ENCODE data around the gene ALG2.

ALG2 gene

DNA sequence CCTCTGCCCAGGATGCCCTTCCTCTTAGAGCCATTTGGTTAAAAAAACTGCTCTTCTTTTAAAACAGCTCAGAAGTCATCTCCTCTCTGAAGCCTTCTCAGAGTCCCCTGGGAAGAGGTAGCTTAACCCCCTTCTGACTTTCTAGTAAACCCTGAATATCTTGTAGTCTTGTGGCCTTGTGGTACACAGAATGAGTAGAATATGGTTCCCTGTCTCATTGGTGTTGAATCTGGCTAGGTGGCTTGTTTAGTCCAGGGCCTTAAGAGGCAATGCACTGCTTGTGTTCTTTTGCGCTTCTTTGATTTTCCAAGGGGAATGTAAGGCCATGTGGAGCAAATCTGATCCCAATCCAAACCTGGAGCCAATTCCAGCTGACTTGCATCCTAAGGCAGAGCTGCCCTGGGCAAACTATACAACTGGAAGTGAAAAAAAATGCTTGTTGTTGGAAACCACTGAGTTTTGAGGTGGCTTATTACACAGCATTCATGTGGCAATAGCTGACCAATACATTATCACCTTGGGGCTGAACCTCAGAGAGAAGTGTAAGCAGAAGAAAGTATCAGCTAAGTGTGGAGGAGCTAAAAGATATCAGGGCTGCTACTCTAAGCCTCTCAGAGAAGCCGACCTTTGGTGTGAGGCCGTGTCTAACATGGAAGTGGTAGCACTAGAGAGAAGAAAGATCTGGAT is 31.0 kb downstream of the ALG2 start:
- DNase-seq, result no peak

- DNase-seq, result no peak
Observed at GRCh38 chr9:99189887-99190596, 31.7 kb downstream of the ALG2 start.

GRCh38 chr9:99189186-99189585 is 32.6 kb downstream of the ALG2 start:
- DNase-seq, result no peak

DNA sequence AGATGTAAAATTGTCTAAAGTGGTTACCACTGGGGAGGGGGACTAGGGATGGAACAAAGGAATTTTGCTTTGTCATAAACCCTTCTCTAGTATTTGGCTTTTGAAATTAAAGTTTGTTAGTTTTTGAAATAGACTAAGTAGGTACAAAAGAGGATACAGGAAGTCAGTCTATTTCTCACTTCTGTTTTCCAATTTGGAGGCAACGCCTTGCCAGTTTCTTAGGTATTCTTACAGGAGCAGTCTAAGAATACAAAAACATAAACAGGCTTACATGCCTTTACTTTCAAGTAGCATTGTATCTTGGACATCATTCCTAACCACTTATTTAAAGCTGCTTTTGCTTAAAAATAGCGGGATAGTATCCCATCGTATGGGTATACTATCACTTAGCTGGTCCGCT is 34.4 kb downstream of the ALG2 start:
- no peak for DNase-seq

GRCh38 chr9:99185934-99186333 is 35.8 kb downstream of the ALG2 start:
- no peak for DNase-seq

- no peak for DNase-seq
Observed at GRCh38 chr9:99185348-99185632, 36.5 kb downstream of the ALG2 start.

DNA sequence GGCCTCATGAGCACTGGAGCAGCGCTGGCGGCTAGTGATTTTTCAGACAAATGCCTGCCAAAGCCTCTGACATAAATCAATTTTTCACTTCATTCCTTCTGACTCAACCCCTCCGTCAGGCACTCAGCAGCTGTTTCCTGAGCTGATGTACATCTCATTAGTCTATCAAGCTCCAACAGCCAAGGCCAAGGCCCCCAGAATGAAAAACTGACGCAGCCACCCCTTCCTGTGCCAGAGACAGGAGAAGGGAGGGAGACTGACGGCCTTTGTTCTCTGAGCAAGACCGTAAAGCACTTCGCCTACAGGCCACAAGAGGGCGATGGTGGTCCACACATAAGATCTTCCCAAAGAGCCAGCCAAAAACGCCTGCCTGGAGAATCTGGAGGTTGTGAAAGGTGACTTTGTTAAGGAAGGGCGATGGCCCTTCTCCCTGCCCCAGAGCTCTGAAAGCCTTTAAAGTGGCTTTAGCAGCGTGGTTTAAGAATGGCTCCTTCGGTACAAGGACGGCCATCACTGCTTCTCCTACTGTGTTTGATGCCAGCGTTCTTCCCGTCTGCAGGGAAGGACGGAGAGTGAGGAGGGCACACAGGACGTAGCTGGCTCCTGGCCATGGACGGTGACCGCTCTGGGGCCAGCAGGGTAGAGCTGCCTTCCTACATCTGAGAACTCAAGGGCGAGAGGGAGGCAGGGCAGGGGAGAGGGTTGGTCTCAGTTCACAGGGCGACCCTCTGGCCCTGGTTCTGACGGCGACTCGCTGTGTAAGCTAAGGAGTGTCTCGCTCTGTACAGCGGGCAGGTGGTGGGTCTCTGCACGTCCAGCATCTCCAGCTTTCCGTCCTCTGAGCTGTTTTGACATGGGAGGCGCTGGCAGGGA is 37.0 kb downstream of the ALG2 start:
- DNase-seq, result peak; percentile 78

GRCh38 chr9:99184110-99184474 is 37.6 kb downstream of the ALG2 start:
- DNase-seq, result no peak

DNA sequence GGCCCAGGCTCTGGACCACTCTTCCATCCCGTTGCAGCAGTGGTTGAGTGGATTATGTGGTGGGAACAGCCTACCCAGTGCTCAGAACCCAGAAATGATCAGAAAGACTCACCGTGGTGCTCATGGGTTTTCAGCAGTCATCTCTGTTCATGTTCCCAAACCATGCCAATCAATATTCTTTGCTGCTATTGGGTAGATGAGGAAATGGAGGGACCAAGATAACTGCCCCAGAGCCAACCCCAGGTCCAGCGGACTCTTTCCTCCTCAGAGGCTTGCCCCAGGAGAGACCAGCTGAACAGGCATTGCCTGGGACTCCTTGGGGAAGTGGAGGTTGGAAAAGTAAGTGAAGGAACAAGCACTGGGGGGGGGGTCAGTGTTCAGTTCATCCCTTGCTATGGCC is 38.1 kb downstream of the ALG2 start:
- no peak for DNase-seq

DNA sequence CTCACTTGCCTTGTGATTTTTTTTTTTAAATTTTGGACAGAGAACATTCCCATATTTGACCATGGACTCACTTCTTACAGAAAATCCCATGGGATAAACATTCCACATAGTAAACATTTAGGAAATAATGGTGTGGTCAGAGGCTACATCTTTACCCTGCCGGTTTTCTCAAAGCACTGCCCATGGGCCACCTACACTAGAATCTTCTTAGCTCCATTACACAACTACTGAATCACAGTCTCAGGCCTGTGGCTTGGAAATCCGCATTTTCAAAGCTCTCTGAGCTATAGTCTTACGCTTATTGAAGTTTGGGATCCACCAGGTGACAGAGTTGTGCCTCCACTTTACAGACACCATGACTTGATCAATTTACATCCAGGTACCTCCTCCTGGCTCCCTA is 39.4 kb downstream of the ALG2 start:
- DNase-seq, result no peak

DNA sequence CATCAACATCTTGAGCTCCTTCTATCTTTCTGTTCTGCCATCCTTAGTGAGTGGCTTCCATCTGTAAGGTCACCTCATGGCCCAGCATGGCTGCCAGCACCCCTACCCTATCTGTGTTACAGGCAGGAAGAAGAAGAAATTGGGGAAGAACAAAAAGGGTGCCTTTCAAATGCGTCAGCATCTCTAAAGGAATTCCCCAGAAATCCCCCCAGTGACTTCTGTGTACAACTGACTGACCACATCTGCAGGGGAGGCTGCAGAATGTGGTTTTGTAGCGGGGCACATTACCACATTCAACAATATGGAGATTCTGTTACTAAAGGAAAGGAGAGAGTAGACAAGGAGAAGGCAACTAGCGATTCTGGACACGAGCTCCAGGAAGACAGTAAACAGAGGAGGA is 40.1 kb downstream of the ALG2 start:
- no peak for DNase-seq

DNA sequence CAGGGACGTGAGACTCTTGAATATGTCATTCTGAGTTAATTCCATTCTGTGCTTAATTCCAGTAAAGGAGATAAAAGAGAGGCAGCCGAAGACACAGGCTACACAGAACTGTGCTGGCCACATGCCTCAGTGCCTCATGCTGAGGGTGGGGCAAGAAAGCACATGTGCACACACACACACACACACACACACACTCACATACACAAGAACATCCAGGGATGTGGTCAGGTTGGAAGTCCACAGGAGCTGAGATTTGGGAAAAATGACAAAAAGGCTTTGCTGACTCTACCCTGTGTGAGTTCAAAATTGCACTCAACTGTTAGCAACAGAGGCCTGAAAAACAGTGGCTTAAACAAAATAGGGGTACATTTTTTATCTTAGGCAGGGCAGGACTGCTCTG is 40.5 kb downstream of the ALG2 start:
- DNase-seq, result no peak

DNA sequence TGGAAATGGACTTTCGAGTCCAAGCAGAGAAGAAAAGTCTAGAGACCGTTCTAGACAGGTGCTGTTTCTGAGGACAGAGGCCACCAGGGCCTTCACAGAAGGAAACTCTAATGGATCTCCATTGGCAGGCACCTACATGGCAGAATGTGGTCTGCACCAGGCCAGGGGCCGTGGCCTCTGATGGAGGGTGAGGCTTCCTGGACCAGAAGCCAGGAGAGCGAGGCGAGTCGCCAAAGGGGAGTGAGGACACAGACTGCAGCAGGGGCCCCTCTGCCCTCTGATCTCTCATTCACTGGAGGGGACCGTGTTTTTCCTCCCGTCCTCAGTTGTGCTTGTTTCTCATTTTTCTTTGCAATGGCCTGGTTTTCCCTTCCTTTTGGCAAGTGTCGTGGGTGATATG is 41.1 kb downstream of the ALG2 start:
- no peak for DNase-seq

DNA sequence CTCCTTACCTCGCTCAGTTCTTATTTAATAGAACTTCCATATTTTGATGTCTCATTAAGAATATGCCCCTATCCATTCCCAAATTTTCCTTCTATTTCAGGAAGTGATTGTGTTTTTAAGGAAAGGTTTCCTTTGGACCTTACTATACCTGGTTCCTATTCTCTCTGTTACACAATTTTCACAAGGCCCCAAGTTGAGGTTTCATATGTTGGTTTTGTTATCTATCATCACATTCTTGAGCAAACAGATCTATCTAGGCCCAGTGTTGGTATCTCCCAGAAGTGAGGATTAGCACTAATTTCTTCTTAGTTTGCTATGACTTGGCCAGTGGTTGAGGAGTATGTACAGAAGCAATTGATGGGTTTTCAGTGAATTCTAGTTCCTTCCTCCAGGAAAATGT is 41.5 kb downstream of the ALG2 start:
- no peak for DNase-seq

- no peak for DNase-seq
Observed at GRCh38 chr9:99178912-99179872, 42.5 kb downstream of the ALG2 start.

- DNase-seq, result no peak
Observed at GRCh38 chr9:99177576-99178366, 44.0 kb downstream of the ALG2 start.

GRCh38 chr9:99176527-99177013 is 45.2 kb downstream of the ALG2 start:
- DNase-seq, result no peak

GRCh38 chr9:99173570-99174504 is 47.9 kb downstream of the ALG2 start:
- DNase-seq, result no peak

DNA sequence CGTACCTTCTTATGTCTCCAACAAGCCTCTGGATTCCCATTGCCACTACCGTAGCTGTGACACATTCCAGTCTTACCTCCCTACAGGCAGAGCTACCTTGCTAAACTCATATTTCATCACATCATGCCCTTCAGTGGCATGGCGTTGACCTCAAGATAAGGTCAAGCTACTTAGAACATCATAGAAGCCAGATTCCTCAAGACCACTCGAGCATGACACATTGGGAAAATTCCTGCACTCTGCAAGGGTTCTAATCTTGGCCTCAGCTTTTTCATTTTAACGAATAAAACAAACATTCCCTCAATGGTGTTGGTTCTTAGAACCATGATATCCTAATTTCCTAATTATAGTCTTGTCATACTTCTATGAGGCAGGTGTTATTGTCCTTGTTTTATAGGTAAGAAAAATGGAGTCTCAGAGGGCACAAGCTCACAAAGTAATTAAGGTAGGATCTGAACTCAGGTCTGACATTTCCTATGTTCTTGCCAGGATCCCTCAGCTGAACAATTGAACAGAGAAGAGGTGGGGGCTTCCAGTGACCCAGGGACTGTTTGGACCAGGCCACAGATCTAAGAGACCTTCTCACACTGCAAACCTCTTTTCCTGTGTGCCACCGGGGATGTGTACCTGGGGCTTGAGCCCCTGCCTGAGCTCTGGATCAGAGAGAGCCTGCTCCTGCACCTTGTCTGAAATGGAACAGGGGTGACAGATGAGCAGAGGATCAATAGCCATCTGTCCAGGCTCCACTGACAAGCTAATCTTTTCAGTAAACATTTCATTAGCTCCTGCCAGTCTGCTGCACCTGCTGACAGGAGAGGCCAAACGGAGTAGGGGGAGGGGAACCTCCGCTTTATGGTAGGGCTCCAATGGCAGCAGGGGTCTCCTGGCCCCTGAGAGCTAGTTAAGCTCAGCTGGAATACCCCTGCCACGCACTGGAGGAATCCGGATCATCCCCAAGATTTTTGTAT is 49.3 kb downstream of the ALG2 start:
- DNase-seq, result no peak

All from activated T-cell treated with anti-CD3 and anti-CD28 coated beads, Interleukin-2, amount 50 U/mL, for 1 hour (primary cell).